ENCODE measurements around the gene CLCF1. TPM values are rescaled to one million over a fixed set of nuclear protein-coding genes. Genes with fewer than 3 reads are reported as not detected.

CLCF1 gene
- total and polyA plus RNA-seq, 10 of the 15 experiments (the other 5 are each of a cell fraction or from before 2014, with no cell fraction given), result 0.16 to 2.1 (median 0.63) TPM; not detected in 1

- TF ChIP-seq CTCF (IDR thresholded peaks at IDR 0.05 in 2 of 3, conservative IDR thresholded peaks at IDR 0.05 in 1 of 3; ENCODE audit: control insufficient read depth in 2 of 3, extremely low read depth in 1 of 3, insufficient read depth in 1 of 3, low read depth in 3 of 3, low read length in 3 of 3), result no peak
- TF ChIP-seq FOXM1 (IDR thresholded peaks at IDR 0.05; ENCODE audit: low read depth, low read length), result no peak
- 0 out of 2 replicates have a peak, but pooled peaks have one; percentile 5 for TF ChIP-seq RB1 (IDR thresholded peaks at IDR 0.05; ENCODE audit: borderline replicate concordance)
- no peak for TF ChIP-seq ZNF622 (IDR thresholded peaks at IDR 0.05)
- no peak for TF ChIP-seq RCOR1 (conservative IDR thresholded peaks at IDR 0.05; ENCODE audit: low read depth, low read length)
- peak; percentile 36 for TF ChIP-seq SIN3A (IDR thresholded peaks at IDR 0.05; ENCODE audit: low read depth, low read length)
- TF ChIP-seq SIX5 (IDR thresholded peaks at IDR 0.05; ENCODE audit: low read depth, low read length, severe bottlenecking), result no peak
- TF ChIP-seq SPI1 (IDR thresholded peaks at IDR 0.05; ENCODE audit: borderline replicate concordance, insufficient read depth, low read depth, low read length), result 0 out of 2 replicates have a peak, but pooled peaks have one; percentile 4
Observed at GRCh38 chr11:67317888-67318555, 55.4 kb downstream of the CLCF1 start (continued).
